ENCODE measurements around the gene CFAP20DC.
A peak's percentile ranks its signal among the peaks of the same experiment; 100 is the strongest.
"Not testable (repeated sequence)": the region's sequence is repeated elsewhere in the genome, so short reads cannot be mapped to it uniquely, and the experiment has no call there.

Gene CFAP20DC

DNA sequence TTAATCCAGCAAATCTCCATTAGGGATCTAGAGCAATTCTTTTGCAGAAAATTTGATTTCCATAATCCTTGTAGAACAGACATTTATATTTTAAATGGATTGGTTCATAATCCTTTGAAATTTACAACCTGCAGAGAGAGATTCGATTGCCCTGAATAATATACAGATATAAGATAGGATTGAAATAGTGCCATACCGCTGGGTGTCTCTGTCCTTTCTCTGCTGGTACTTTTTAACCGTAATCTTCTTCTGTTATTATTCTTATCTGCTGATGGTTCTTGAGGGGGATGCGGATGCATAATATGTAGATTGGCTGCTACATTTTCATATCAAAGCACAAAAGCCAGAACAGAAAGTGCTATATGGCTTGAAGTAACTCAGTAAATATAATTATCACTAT lies 182.2 kb downstream of the CFAP20DC start:
- no peak for DNase-seq (ENCODE audit: low spot score)

- DNase-seq (ENCODE audit: low spot score), result no peak
Observed at GRCh38 chr3:58866079-58866478, 183.7 kb downstream of the CFAP20DC start.

DNA sequence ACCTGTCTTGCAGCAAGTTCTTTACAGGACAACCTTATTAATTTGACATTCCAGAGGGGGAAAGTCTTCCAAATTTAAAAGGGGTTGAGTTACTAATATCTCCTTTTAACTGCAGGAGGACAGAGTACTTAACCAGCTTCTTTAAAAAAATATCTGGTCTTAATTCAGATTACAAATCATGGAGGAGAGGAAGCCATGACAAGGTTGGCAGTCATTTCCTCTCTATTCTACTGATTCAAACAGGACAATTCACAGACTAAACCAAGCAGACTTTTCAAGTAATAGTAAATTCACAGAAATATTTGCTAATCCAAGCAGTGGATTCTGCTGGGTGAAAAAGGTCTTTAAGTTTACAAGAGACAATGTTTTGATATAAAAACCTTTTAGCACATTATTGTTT lies 185.3 kb downstream of the CFAP20DC start:
- no peak for DNase-seq (ENCODE audit: low spot score)

GRCh38 chr3:58863206-58863605 lies 186.6 kb downstream of the CFAP20DC start:
- DNase-seq (ENCODE audit: low spot score), result no peak

- DNase-seq (ENCODE audit: low spot score), result no peak
Observed at GRCh38 chr3:58861551-58861950, 188.3 kb downstream of the CFAP20DC start.

- no peak for DNase-seq (ENCODE audit: low spot score)
Observed at GRCh38 chr3:58858126-58858525, 191.7 kb downstream of the CFAP20DC start.

DNA sequence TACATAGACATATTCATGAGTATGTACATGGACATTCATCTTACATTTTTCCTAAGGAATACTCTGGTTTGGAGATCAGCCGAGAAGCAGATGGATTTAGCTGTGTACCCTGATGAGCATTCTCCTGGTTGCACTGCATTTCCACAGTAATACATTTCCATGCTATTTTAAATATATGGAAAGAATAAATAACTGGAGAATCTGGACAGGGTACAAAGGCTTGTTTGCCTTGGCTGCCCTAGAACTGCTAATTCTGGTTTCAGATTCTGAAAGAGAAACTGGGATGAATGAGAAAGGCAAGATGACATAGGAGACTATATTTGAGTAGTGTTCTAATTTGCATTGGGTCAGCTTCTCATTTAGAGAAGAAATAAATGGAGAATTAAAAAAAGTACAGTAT lies 192.4 kb downstream of the CFAP20DC start:
- DNase-seq (ENCODE audit: low spot score), result no peak

GRCh38 chr3:58848826-58849225 lies 201.0 kb downstream of the CFAP20DC start:
- DNase-seq (ENCODE audit: low spot score), result no peak

DNA sequence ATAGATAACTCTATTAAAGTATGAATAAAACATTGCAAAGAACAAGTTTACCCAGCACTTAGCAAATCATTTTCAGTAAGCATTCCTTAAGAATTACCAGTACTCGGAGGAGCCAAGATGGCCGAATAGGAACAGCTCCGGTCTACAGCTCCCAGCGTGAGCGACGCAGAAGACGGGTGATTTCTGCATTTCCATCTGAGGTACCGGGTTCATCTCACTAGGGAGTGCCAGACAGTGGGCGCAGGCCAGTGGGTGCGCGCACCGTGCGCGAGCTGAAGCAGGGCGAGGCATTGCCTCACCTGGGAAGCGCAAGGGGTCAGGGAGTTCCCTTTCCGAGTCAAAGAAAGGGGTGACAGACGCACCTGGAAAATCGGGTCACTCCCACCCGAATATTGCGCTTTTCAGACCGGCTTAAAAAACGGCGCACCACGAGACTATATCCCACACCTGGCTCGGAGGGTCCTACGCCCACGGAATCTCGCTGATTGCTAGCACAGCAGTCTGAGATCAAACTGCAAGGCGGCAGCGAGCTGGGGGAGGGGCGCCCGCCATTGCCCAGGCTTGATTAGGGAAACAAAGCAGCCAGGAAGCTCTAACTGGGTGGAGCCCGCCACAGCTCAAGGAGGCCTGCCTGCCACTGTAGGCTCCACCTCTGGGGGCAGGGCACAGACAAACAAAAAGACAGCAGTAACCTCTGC lies 207.6 kb downstream of the CFAP20DC start:
- DNase-seq (ENCODE audit: low spot score), result not testable (repeated sequence)

DNA sequence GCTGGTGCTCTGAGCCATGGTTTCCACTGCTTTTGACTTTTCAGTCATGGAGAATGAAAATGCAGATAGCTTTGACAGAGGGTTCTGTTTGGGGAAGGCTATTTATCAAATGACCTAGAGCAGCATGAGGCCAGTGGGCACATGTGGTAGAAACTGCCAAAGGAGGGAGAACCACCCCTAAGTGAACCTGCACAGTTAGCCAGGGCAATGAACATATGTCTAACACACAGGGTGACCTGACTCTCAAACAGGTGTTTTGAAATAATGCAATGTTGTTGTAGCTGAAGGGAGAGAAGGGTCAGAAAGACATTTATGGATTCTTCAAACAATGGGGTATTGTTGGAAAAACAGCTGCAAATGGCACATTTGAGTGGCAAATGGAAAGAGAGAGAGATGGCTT lies 208.9 kb downstream of the CFAP20DC start:
- DNase-seq (ENCODE audit: low spot score), result no peak

- no peak for DNase-seq (ENCODE audit: low spot score)
Observed at GRCh38 chr3:58839964-58840363, 209.9 kb downstream of the CFAP20DC start.

GRCh38 chr3:58839187-58839586 lies 210.6 kb downstream of the CFAP20DC start:
- no peak for DNase-seq (ENCODE audit: low spot score)

- DNase-seq (ENCODE audit: low spot score), result no peak
Observed at GRCh38 chr3:58837856-58838255, 212.0 kb downstream of the CFAP20DC start.

DNA sequence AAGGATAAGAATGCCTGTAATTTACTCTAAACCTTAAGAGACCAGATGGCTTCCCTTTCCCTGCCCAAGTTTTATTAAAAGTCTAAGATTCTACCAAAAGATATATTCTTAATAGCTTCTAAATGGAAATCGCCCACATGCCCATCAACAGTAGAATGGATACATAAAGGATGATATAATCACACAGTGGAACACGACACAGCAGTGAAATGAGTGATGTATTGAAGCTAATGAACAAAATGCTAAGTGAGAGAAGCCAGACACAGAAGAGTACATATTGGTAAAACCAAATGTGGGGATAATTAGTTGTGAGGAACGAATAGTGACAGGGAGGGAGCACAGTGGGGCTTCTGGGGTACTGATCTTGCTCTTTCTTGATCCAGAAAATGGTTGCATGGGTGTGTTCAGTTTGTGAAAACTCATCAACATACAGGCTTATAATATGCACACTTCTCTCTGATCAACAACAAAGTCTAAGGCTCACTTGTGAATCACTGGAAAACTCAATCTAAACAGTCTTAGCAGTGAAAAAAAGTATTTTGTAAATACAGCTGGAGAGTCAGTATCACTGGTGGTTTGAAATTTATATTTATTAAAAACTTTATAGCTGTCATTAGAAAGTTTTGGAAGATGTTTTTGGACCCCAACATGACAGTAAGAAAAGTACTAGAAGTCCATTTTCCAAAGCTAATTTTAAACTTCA lies 212.5 kb downstream of the CFAP20DC start:
- DNase-seq (ENCODE audit: low spot score), result no peak

GRCh38 chr3:58835086-58835485 lies 214.7 kb downstream of the CFAP20DC start:
- DNase-seq (ENCODE audit: low spot score), result no peak

GRCh38 chr3:58833491-58833890 lies 216.3 kb downstream of the CFAP20DC start:
- no peak for DNase-seq (ENCODE audit: low spot score)

DNA sequence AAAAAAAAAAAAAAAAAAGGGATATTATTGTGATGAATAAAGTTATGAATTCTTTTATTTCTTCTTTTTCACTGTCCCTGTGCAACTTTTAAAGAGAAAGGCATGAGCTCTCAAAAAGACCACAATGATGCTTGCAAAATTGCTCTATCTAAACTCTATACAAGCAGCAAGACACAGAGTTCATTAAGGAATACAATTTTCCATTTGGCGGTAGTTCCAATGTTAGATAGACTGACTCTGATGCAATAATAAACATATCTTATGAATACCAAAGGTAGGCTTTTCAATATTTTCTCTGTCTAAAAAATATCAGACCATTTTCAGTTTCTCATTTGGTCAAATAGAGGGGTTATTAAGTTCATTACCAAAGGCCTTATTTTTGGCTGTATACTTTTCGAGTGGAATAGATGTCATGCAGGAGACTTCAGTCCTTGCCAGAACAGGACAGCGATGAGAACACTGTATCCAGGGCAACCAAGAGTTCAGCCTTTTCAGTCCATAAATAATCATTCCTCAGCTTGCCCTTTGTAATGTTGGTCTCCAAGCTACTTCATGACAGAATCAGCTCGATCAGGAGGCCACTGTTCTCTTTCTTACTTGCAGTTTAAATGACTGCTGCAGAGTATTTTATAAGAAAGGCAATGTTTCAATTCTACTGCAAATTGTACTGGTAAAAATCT lies 220.4 kb downstream of the CFAP20DC start:
- no peak for DNase-seq (ENCODE audit: low spot score)

GRCh38 chr3:58824777-58825176 lies 225.0 kb downstream of the CFAP20DC start:
- DNase-seq (ENCODE audit: low spot score), result no peak

- peak; percentile 49 for DNase-seq (ENCODE audit: low spot score)
Observed at GRCh38 chr3:58824285-58824684, 225.5 kb downstream of the CFAP20DC start.

GRCh38 chr3:58806551-58807244 lies 243.1 kb downstream of the CFAP20DC start:
- DNase-seq (ENCODE audit: low spot score), result not testable (repeated sequence)

GRCh38 chr3:58804914-58805313 lies 244.9 kb downstream of the CFAP20DC start:
- DNase-seq (ENCODE audit: low spot score), result no peak

- DNase-seq (ENCODE audit: low spot score), result no peak
Observed at GRCh38 chr3:58801541-58801940, 248.3 kb downstream of the CFAP20DC start.

GRCh38 chr3:58800940-58801339 lies 248.9 kb downstream of the CFAP20DC start:
- no peak for DNase-seq (ENCODE audit: low spot score)

All from pons (tissue), 1 donor.